Measurements from ENCODE around the gene GPX4. TPM values are rescaled to one million over a fixed set of nuclear protein-coding genes. Genes with fewer than 3 reads are reported as not detected.

GPX4 gene
- 281 and 591 TPM in 2 replicates for total RNA-seq

GRCh38 chr19:1103708-1104310, at the start of gene GPX4:
Gene GPX4 (plus strand): TSS chr19:1103994. CDS start chr19:1104044, 50 bp downstream.
- DNase-seq, result peak; percentile 100

- DNase-seq, result no peak
These were observed 49.4 kb upstream of the GPX4 start for GRCh38 chr19:1054102-1055027.

- DNase-seq, result no peak
These were observed 48.8 kb upstream of the GPX4 start for GRCh38 chr19:1055028-1055425.

- no peak for DNase-seq
These were observed 47.7 kb upstream of the GPX4 start for GRCh38 chr19:1055886-1056620.

- DNase-seq, result peak; percentile 48
These were observed 46.5 kb upstream of the GPX4 start for GRCh38 chr19:1057176-1057855.

- no peak for DNase-seq
These were observed 45.7 kb upstream of the GPX4 start for GRCh38 chr19:1058112-1058511.

- DNase-seq, result no peak
These were observed 43.1 kb upstream of the GPX4 start for GRCh38 chr19:1060689-1061088.

GRCh38 chr19:1061987-1062386, 41.8 kb upstream of the GPX4 start:
- no peak for DNase-seq

GRCh38 chr19:1062387-1063029, 41.3 kb upstream of the GPX4 start:
- no peak for DNase-seq

GRCh38 chr19:1063030-1063908, 40.5 kb upstream of the GPX4 start:
- DNase-seq, result peak; percentile 53

GRCh38 chr19:1063909-1064660, 39.7 kb upstream of the GPX4 start:
- DNase-seq, result no peak

GRCh38 chr19:1064661-1065605, 38.9 kb upstream of the GPX4 start:
- DNase-seq, result peak; percentile 85

- peak; percentile 26 for DNase-seq
These were observed 38.1 kb upstream of the GPX4 start for GRCh38 chr19:1065606-1066109.

GRCh38 chr19:1066251-1066747, 37.5 kb upstream of the GPX4 start:
- no peak for DNase-seq

- peak; percentile 25 for DNase-seq
These were observed 37.0 kb upstream of the GPX4 start, which contains the start of gene ARHGAP45 for GRCh38 chr19:1066748-1067340. Gene ARHGAP45 (plus strand): TSS chr19:1067167. CDS start chr19:1067406, 239 bp downstream.

- no peak for DNase-seq
These were observed 36.3 kb upstream of the GPX4 start for GRCh38 chr19:1067341-1067957.

Measured in dermis blood vessel endothelial cell (primary cell).